ENCODE data around the gene KCNE3. TPM values are rescaled to one million over a fixed set of nuclear protein-coding genes. Genes with fewer than 3 reads are reported as not detected.

KCNE3 gene
- total RNA-seq, 2 experiments from 2014 or later: not detected

DNA sequence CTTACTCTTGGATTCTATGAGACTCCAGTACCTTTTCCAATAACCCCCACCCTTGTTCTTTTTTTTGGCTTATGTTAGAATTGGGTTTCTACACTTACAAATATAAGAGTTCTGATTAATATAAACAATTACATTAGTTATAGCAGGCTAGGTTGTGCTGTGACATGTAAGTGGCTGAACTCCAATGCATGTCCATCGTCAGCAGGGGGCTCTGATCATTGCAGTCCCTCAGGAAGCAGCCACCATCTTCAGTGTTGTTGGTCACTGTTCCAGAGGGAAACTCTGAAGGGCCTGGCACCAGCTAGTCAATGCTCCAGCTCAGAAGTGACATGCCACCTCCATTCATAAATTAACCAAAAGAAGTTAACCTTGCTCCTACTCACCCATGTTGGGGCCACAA lies 20.5 kb upstream of the KCNE3 start:
- no peak overlapping the region for H3K4me3 Mint-ChIP-seq
- no peaks in the 10 kb centered on the region for H3K36me3 Mint-ChIP-seq (ENCODE audit: low read depth)
- ATAC-seq (no peak), DNase-seq (no peak)
- H3K27me3 Mint-ChIP-seq (ENCODE audit: low read depth): no peaks in the 10 kb centered on the region
- ChIA-PET CTCF (interaction anchor here (1.0 to 1.2 kb wide), 2 partner anchors 9 to 38 kb away, joined by 3 to 4 read pairs; no protein-coding TSS in a partner anchor), POLR2A (interaction anchor here (0.8 kb wide), 1 partner anchor 24 kb away, joined by 3 read pairs; no protein-coding TSS in a partner anchor)
- H3K27ac Mint-ChIP-seq: no peak overlapping the region
- peaks cover 10% of the 10 kb centered on the region for H3K4me1 Mint-ChIP-seq (ENCODE audit: low read depth)
- no peaks in the 10 kb centered on the region for H3K9me3 Mint-ChIP-seq (ENCODE audit: insufficient read depth)

GRCh38 chr11:74485868-74486267 lies 18.5 kb upstream of the KCNE3 start:
- POLR2A ChIA-PET: no interaction called here
- Mint-ChIP-seq H3K36me3 (ENCODE audit: low read depth) (no peaks in the 10 kb centered on the region), H3K27me3 (ENCODE audit: low read depth) (peaks cover 3% of the 10 kb centered on the region), H3K27ac (no peak overlapping the region), H3K4me1 (ENCODE audit: low read depth) (no peaks in the 10 kb centered on the region), H3K9me3 (ENCODE audit: insufficient read depth) (no peaks in the 10 kb centered on the region), H3K4me3 (no peak overlapping the region)
- ATAC-seq (no peak), DNase-seq (no peak)
- CTCF ChIA-PET: interaction anchor here (1.0 to 1.4 kb wide), 3 partner anchors 33 to 85 kb away, joined by 3 to 4 read pairs (median 3); no protein-coding TSS in a partner anchor

DNA sequence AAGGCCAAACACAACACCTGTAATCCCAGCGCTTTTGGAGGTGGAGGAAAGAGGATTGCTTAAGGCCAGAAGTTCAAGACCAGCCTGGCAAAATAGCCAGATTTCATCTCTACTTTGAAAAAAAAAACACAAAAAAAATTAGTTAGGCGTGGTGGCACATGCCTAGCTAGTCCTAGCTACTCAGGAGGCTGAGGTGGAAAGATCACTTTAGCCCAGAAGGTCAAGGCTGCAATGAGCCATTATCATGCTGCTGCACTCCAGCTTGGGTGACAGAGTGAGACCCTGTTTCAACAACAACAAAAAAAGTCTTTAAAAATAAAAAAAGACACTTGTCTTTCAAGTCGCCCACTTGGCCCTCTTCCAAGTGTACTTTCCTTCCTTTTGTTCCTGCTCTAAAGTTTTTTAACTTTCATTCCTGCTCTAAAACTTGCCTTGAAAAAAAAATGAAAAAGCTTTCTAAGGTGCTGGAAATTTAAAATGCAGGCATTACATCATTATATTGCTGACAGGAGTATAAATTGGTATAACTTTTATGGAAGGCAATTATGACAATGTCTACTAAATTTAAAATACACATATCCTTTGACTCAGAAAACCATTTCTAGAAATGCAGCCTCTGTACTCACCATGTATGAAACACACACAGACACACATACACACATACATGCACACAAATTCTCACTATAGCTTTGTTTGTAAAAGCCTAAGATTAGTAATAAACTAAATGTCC lies 13.5 kb upstream of the KCNE3 start:
- no peaks in the 10 kb centered on the region for H3K9me3 Mint-ChIP-seq (ENCODE audit: insufficient read depth)
- no peak overlapping the region for H3K27ac Mint-ChIP-seq
- ChIA-PET POLR2A (interaction anchor here (2.5 kb wide), 1 partner anchor 12 kb away, joined by 8 read pairs; the partner anchor contains the start of gene LIPT2), CTCF (interaction anchor here (0.8 to 1.6 kb wide), 3 partner anchors 12 to 225 kb away, joined by 3 to 8 read pairs (median 3); no protein-coding TSS in a partner anchor)
- peaks cover 10% of the 10 kb centered on the region for H3K27me3 Mint-ChIP-seq (ENCODE audit: low read depth)
- no peak overlapping the region for H3K4me3 Mint-ChIP-seq
- no peak for ATAC-seq
- no peak for DNase-seq
- no peaks in the 10 kb centered on the region for H3K4me1 Mint-ChIP-seq (ENCODE audit: low read depth)
- H3K36me3 Mint-ChIP-seq (ENCODE audit: low read depth): no peaks in the 10 kb centered on the region

- H3K27me3 Mint-ChIP-seq (ENCODE audit: low read depth): peaks cover 10% of the 10 kb centered on the region
- H3K9me3 Mint-ChIP-seq (ENCODE audit: insufficient read depth): no peaks in the 10 kb centered on the region
- H3K36me3 Mint-ChIP-seq (ENCODE audit: low read depth): no peaks in the 10 kb centered on the region
- POLR2A ChIA-PET: interaction anchor here (2.5 kb wide), 1 partner anchor 13 kb away, joined by 8 read pairs; the partner anchor contains the start of gene LIPT2
- H3K27ac Mint-ChIP-seq: no peak overlapping the region
- CTCF ChIA-PET: interaction anchor here (1.3 to 1.4 kb wide), 2 partner anchors 8 to 17 kb away, joined by 3 to 4 read pairs; no protein-coding TSS in a partner anchor
- ATAC-seq (no peak), DNase-seq (no peak)
- H3K4me3 Mint-ChIP-seq: no peak overlapping the region
- no peaks in the 10 kb centered on the region for H3K4me1 Mint-ChIP-seq (ENCODE audit: low read depth)
Measured at GRCh38 chr11:74479732-74480123, 12.4 kb upstream of the KCNE3 start.

DNA sequence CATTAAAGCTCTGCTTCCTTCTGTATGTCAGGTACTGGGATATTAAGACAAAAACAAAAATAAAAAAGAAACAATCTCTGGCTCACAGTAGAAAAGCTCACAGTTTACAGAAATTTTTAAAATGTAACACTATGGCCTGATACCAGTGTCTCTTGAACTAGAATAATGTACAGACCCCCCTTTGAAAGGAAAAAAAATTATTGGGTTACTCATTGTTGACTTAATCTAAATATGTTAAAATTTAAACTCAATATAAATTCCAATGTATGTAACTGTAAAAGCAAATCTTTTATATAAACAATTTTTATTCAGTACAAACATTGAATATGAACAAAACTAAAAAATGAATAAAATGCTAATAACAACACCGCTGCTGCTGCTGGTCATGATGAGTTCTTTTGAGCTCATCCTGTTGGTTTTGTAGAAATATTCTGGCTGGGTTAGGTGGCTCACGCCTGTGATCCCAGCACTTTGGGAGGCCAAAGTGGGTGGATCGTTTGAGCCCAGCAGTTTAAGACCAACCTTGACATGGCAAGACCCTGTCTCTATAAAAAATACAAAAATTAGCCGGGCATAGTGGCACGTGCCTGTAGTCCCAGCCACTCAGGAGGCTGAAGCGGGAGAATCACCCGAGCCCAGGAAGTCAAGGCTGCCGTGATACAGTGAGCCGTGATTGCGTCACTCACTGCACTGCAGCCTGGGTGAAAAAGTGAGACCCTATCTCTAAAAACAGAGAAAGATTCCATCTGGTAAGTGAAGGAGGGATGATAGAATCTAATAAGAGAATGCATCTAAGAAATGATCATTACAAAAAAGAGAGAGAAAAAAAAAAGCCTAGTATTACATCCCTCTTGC lies 11.8 kb upstream of the KCNE3 start:
- H3K36me3 Mint-ChIP-seq (ENCODE audit: low read depth): no peaks in the 10 kb centered on the region
- no peak for ATAC-seq
- H3K9me3 Mint-ChIP-seq (ENCODE audit: insufficient read depth): no peaks in the 10 kb centered on the region
- DNase-seq: no peak
- no peak overlapping the region for H3K4me3 Mint-ChIP-seq
- no peak overlapping the region for H3K27ac Mint-ChIP-seq
- H3K27me3 Mint-ChIP-seq (ENCODE audit: low read depth): peaks cover 10% of the 10 kb centered on the region
- no peaks in the 10 kb centered on the region for H3K4me1 Mint-ChIP-seq (ENCODE audit: low read depth)
- ChIA-PET POLR2A (interaction anchor here (2.5 kb wide), 1 partner anchor 14 kb away, joined by 8 read pairs; the partner anchor contains the start of gene LIPT2), CTCF (interaction anchor here (1.3 to 1.4 kb wide), 2 partner anchors 8 to 17 kb away, joined by 3 to 4 read pairs; no protein-coding TSS in a partner anchor)

- H3K27me3 Mint-ChIP-seq (ENCODE audit: low read depth): peaks cover 12% of the 10 kb centered on the region
- H3K4me3 Mint-ChIP-seq: no peak overlapping the region
- no peak for ATAC-seq
- no peak overlapping the region for H3K27ac Mint-ChIP-seq
- no peak for DNase-seq
- no peaks in the 10 kb centered on the region for H3K4me1 Mint-ChIP-seq (ENCODE audit: low read depth)
- H3K9me3 Mint-ChIP-seq (ENCODE audit: insufficient read depth): no peaks in the 10 kb centered on the region
- POLR2A ChIA-PET: no interaction called here
- CTCF ChIA-PET: interaction anchor here (0.9 to 1.4 kb wide), 2 partner anchors 16 to 88 kb away, joined by 3 to 6 read pairs; no protein-coding TSS in a partner anchor
- no peaks in the 10 kb centered on the region for H3K36me3 Mint-ChIP-seq (ENCODE audit: low read depth)
Measured at GRCh38 chr11:74476536-74476935, 9.2 kb upstream of the KCNE3 start.

DNA sequence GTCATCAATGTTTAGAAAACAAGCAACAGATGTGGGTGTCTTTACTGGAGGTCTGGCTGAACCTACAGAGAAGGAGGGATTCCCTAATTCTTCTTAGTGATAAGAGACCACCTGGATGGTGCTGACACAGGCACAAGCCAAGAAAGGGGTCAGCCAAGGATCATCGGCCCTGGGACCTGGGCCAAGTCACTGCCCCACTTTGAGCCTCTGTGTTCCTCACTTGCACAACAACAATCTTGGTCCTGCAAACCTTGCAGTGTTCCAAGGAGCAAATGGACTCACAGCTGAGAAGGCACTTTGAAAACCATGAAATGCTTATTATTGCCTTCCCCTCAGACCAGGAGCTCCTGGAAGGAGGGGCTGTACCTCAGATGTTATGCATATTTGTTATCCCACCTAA lies 7.0 kb upstream of the KCNE3 start:
- Mint-ChIP-seq H3K9me3 (ENCODE audit: insufficient read depth) (no peaks in the 10 kb centered on the region), H3K27me3 (ENCODE audit: low read depth) (peaks cover 7% of the 10 kb centered on the region), H3K36me3 (ENCODE audit: low read depth) (no peaks in the 10 kb centered on the region), H3K4me1 (ENCODE audit: low read depth) (no peaks in the 10 kb centered on the region), H3K4me3 (no peak overlapping the region), H3K27ac (no peak overlapping the region)
- CTCF ChIA-PET: no interaction called here
- DNase-seq (no peak), ATAC-seq (no peak)
- POLR2A ChIA-PET: no interaction called here

DNA sequence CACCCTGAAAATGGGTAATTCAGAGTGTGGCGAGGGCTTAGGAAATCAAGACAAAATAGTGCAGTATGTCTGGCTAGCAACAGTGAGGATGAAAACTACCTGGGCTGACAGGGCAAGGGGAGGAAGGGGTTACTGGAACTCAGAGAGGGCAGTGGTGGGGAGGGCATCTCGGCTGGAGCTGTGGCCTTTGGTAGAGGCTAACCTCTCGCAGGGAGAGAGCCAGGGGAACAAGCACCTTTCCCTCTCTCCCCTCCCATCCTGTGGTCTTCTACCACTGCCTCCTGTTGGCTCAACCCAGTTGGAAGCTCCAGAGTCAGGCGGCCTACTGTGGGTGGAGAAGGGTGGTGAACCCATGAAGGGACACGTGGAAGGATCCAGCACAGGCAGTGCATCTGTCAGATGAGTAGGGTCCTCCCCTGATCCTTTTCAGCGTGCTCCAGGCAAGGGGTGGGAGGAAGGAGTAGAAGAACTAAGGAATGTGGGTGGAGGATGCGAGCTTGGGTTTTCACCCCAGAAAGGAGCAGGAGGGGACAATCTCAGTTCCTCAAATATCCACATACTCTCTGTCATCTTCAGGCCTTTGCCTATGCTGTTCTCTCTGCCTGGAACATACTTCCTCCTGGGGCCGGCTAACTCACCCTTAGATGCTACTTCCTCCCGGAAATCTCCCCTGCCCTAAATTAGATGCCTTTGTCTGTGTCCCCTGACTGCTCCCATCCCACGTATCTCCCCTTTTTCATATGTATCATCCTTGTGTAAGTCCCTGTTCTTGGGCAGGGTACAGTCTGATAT lies 6.2 kb upstream of the KCNE3 start:
- no peak for DNase-seq
- no peaks in the 10 kb centered on the region for H3K36me3 Mint-ChIP-seq (ENCODE audit: low read depth)
- POLR2A ChIA-PET: no interaction called here
- peaks cover 10% of the 10 kb centered on the region for H3K27me3 Mint-ChIP-seq (ENCODE audit: low read depth)
- ATAC-seq: no peak
- H3K27ac Mint-ChIP-seq: no peak overlapping the region
- no peaks in the 10 kb centered on the region for H3K4me1 Mint-ChIP-seq (ENCODE audit: low read depth)
- CTCF ChIA-PET: no interaction called here
- H3K4me3 Mint-ChIP-seq: no peak overlapping the region
- no peaks in the 10 kb centered on the region for H3K9me3 Mint-ChIP-seq (ENCODE audit: insufficient read depth)

DNA sequence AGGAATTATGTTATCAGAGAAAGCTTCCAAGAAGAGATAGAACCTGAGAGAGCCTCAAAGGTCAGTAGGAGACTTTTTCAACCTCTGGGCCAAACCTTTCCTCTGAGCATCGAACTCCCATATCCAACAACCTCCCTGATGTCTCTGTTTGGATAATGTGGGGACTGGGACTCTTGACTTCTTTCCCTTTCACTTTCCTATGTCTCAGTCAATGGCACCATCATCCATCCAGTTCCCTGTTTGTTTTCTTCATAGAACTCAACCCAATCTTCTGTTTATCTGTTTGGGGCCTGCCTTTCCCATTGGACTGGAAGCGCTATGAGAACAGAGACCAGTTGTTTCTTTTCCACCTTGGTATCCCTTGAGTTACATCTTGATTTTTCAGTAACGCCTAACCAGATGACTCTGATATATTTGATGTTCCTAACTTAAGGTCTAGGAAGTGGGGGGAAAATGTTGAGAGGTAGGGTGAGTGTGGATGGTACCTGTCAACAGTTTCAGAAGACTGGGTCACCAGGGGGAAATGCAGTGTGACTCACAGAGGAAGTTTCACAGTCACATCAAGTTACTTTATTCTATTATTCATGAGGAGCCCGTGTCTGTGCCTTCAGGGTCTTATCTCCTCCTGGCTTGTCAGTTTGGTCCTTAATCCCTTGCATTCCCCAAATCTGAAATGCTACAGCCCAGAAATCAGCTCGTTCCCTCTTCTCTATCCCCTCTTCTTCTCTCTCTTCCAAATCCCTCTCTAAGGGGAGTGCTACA lies 4.5 kb upstream of the KCNE3 start:
- no peaks in the 10 kb centered on the region for H3K36me3 Mint-ChIP-seq (ENCODE audit: low read depth)
- peaks cover 3% of the 10 kb centered on the region for H3K4me1 Mint-ChIP-seq (ENCODE audit: low read depth)
- H3K4me3 Mint-ChIP-seq: no peak overlapping the region
- CTCF ChIA-PET: no interaction called here
- DNase-seq (no peak), ATAC-seq (no peak)
- no peaks in the 10 kb centered on the region for H3K9me3 Mint-ChIP-seq (ENCODE audit: insufficient read depth)
- peaks cover 23% of the 10 kb centered on the region for H3K27me3 Mint-ChIP-seq (ENCODE audit: low read depth)
- H3K27ac Mint-ChIP-seq: no peak overlapping the region
- POLR2A ChIA-PET: interaction anchor here (1.0 kb wide), 1 partner anchor 22 kb away, joined by 3 read pairs; the partner anchor contains the start of gene LIPT2

- ATAC-seq (no peak), DNase-seq (no peak)
- H3K4me3 Mint-ChIP-seq: no peak overlapping the region
- peaks cover 26% of the 10 kb centered on the region for H3K27me3 Mint-ChIP-seq (ENCODE audit: low read depth)
- H3K27ac Mint-ChIP-seq: no peak overlapping the region
- CTCF ChIA-PET: no interaction called here
- H3K4me1 Mint-ChIP-seq (ENCODE audit: low read depth): peaks cover 3% of the 10 kb centered on the region
- POLR2A ChIA-PET: no interaction called here
- H3K36me3 Mint-ChIP-seq (ENCODE audit: low read depth): no peaks in the 10 kb centered on the region
- no peaks in the 10 kb centered on the region for H3K9me3 Mint-ChIP-seq (ENCODE audit: insufficient read depth)
Measured at GRCh38 chr11:74471037-74471436, 3.7 kb upstream of the KCNE3 start.

DNA sequence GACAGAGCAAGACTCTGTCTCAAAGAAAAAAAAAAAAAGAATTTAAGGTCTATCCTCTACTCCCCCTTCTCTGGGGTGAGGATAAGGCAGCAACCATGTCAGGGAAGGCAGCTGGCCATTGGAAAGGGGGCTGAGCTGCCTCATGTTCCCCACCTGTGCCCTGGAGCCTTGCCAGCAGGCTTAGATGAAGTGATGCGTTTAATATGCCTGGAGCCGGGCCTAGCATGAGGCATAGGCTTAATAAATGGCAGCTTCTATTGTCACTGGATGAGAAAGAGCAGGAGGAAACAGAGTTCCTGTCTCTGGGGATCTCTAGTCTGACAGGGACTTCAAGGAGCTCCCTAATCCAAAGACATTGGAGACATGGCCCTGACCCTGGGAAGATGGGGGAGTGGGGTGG lies 3.2 kb upstream of the KCNE3 start:
- CTCF ChIA-PET: interaction anchor here (0.9 kb wide), 1 partner anchor 17 kb away, joined by 3 read pairs; no protein-coding TSS in a partner anchor
- Mint-ChIP-seq H3K27me3 (ENCODE audit: low read depth) (peaks cover 32% of the 10 kb centered on the region), H3K36me3 (ENCODE audit: low read depth) (no peaks in the 10 kb centered on the region), H3K27ac (no peak overlapping the region), H3K4me1 (ENCODE audit: low read depth) (peaks cover 3% of the 10 kb centered on the region), H3K4me3 (no peak overlapping the region), H3K9me3 (ENCODE audit: insufficient read depth) (no peaks in the 10 kb centered on the region)
- POLR2A ChIA-PET: no interaction called here
- DNase-seq (no peak), ATAC-seq (no peak)
